Transverse colon (tissue), 4 donors: ENCODE measurements around the gene SIGMAR1. TPM values are rescaled to one million over a fixed set of nuclear protein-coding genes. Genes with fewer than 3 reads are reported as not detected.

Experiments
- DNase-seq: peaks from one replicate; pipeline ENCODE4 v3.0.0-alpha.2; 2019
- H3K27ac ChIP-seq, 4 donors: fragments of 200-600 bp; sonication (generic); 2 replicates each; pipeline ENCODE4 v1.5.1; 2016 to 2018; ENCODE audit warnings: inconsistent platforms in 4 of 4
- H3K27me3 ChIP-seq: fragments of 200-600 bp; sonication (generic); 2 replicates; pipeline ENCODE4 v1.5.1; 2017; ENCODE audit warnings: inconsistent platforms
- H3K36me3 ChIP-seq, 4 donors: fragments of 200-600 bp; sonication (generic); 2 replicates each; pipeline ENCODE4 v1.5.1; 2017 to 2019; ENCODE audit warnings: inconsistent platforms in 4 of 4
- H3K4me1 ChIP-seq, 4 donors: fragments of 200-600 bp; sonication (generic); 2 replicates each; pipeline ENCODE4 v1.5.1; 2017 to 2020; ENCODE audit warnings: inconsistent platforms in 4 of 4
- H3K4me3 ChIP-seq, 4 donors: fragments of 200-600 bp; sonication (generic); 1 replicate in 1 of 4; 2 replicates in 3 of 4; pipeline versions ENCODE4 v1.5.1 to v1.6.1; 2017 to 2019; ENCODE audit warnings: inconsistent platforms in 4 of 4
- H3K9me3 ChIP-seq, 2 donors: fragments of 200-600 bp; sonication (generic); 2 replicates each; pipeline ENCODE4 v1.5.1; 2017 to 2019; ENCODE audit warnings: inconsistent platforms in 2 of 2
- EP300 ChIP-seq: sonication (generic); formaldehyde crosslinking; IDR thresholded peaks from one replicate; pipeline ENCODE4 v1.6.1; 2017; ENCODE audit warnings: antibody characterized with exemption, low read depth
- POLR2A ChIP-seq: fragments of 450-650 bp; IDR thresholded peaks from one replicate; pipeline ENCODE4 v1.6.1; 2016; ENCODE audit warnings: antibody characterized with exemption, mild to moderate bottlenecking, moderate library complexity
- POLR2AphosphoS5 ChIP-seq, 3 donors: sonication (generic); formaldehyde crosslinking; IDR thresholded peaks; one replicate each; pipeline ENCODE4 v1.6.1; 2016; ENCODE audit warnings: antibody characterized with exemption in 3 of 3
- WGBS, 2 donors: methylation state at CpG; one replicate each; pipeline ENCODE4 v1.1.5; 2018; ENCODE audit warnings: low coverage in 1 of 2; 5-methylcytosine and 5-hydroxymethylcytosine counted together
- in situ Hi-C, 4 donors: fragments of 200-750 bp; cut with MboI; loops; one replicate each; pipeline versions ENCODE4 v1.15.0 to v1.15.1; 2017; ENCODE audit warnings: low sequenced_read_pairs in 3 of 4, low pct_ligation_motif_present in 1 of 4, low pct_unique_long_range_greater_than_20kb in 1 of 4
- intact Hi-C: fragments of 100-400 bp; cut with DNase I; formaldehyde crosslinking; loops from one replicate; pipeline ENCODE4 v1.15.1; 2023; ENCODE audit warnings: low total_unique reads
- total RNA-seq, 4 donors: library from RNA; depleted of rRNA; stranded (reverse); fragments of >200 nt; gene quantifications; one replicate each; pipeline ENCODE4 v1.1.0, GENCODE V29; 2016
- TF ChIP-seq, protein P1 (sequence below), 5 experiments: fragments of 200-600 bp in 3 of 5; fragments of 450-650 bp in 2 of 5; sonication (generic) in 3 of 5; IDR thresholded peaks; 1 replicate in 2 of 5; 2 replicates in 3 of 5; pipeline ENCODE4 v1.5.1; 2016 to 2017; ENCODE audit warnings: antibody characterized with exemption in 5 of 5, inconsistent platforms in 3 of 5, mild to moderate bottlenecking in 2 of 5, moderate library complexity in 1 of 5

Gene SIGMAR1
- total RNA-seq, 4 donors from 2014 or later = 45.6 to 102 (median 62.6) TPM

DNA sequence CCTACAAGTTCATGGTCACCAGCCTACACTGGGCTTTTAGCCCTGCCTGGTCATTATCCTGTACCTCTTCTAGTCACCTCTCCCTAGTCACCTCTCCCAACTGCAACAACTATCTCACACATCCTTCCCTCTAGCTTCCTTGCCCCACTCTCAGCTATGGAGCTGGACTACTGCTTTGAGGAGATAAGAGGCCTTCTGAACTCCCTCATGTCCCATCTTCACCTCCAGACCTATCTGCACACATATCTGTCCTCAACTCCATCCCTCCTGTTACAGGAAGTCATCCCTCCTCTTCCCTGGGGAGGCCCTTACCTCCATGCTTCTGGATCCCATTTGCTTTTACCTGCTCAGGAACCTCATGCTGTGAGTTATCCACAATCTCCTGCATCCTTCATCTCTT is 31.4 kb downstream of the SIGMAR1 start:
- H3K36me3 ChIP-seq = no peaks in the 10 kb centered on the region
- H3K27ac ChIP-seq = no peak overlapping the region
- peaks cover 0 to 9% (median 6%) of the 10 kb centered on the region in 4 donors for H3K4me1 ChIP-seq
- no peak for DNase-seq
- TF ChIP-seq, protein P1, sequence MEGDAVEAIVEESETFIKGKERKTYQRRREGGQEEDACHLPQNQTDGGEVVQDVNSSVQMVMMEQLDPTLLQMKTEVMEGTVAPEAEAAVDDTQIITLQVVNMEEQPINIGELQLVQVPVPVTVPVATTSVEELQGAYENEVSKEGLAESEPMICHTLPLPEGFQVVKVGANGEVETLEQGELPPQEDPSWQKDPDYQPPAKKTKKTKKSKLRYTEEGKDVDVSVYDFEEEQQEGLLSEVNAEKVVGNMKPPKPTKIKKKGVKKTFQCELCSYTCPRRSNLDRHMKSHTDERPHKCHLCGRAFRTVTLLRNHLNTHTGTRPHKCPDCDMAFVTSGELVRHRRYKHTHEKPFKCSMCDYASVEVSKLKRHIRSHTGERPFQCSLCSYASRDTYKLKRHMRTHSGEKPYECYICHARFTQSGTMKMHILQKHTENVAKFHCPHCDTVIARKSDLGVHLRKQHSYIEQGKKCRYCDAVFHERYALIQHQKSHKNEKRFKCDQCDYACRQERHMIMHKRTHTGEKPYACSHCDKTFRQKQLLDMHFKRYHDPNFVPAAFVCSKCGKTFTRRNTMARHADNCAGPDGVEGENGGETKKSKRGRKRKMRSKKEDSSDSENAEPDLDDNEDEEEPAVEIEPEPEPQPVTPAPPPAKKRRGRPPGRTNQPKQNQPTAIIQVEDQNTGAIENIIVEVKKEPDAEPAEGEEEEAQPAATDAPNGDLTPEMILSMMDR (IDR thresholded peaks at IDR 0.05) = no peak
- no peak for TF ChIP-seq EP300
- H3K9me3 ChIP-seq = no peaks in the 10 kb centered on the region
- in situ Hi-C loops = loop anchor here in 2 of 4 donors (10.0 kb wide), 2 partner anchors 61 to 201 kb away; no protein-coding TSS in a partner anchor
- H3K27me3 ChIP-seq = no peaks in the 10 kb centered on the region
- intact Hi-C loops = loop anchor here (10.0 kb wide), 1 partner anchor 201 kb away; no protein-coding TSS in a partner anchor
- no peak overlapping the region for H3K4me3 ChIP-seq

DNA sequence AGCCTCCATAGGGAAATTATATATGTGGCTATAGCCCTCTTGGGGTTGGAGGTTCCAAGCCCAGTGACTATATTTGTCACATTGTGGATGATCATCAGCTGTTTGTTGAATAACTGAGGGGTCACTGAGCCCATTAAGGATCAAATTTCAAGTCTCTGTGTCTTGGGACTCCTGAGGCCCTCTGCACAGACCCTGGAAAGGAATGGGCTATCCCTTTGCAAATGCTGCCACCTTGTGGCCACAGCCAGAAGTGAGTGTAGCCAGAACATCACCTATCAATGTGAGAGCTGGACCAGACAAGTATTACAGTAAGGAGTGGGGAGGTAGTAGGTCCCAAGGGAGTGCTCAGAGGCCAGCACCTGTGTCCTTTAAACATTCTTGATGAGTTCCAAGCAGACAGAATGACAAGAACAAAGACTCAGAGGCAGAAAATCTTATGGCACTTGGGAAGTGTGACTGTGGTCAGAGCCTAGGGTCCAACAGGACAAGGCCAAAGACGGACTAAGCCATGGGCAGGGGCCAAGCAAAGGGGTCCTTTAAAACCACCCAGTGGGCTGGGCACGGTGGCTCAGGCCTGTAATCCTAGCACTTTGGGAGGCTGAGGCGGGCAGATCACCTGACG is 33.9 kb downstream of the SIGMAR1 start:
- H3K4me1 ChIP-seq = no peaks in the 10 kb centered on the region
- 64% methylated on average over 4 of the region's 4 CpGs; no CpG with 5 or more reads in 1 of the 2 donors for WGBS, 2 donors
- intact Hi-C loops (loop anchor here (10.0 kb wide), 1 partner anchor 199 kb away; no protein-coding TSS in a partner anchor), in situ Hi-C loops (loop anchor here in 2 of 4 donors (10.0 kb wide), 2 partner anchors 59 to 199 kb away; no protein-coding TSS in a partner anchor)
- H3K27me3 ChIP-seq = no peaks in the 10 kb centered on the region
- no peaks in the 10 kb centered on the region for H3K36me3 ChIP-seq
- no peak overlapping the region for H3K4me3 ChIP-seq
- TF ChIP-seq, protein P1 (IDR thresholded peaks at IDR 0.05) = peak; percentile 89 to 94 (median 91)
- TF ChIP-seq POLR2A = no peak
- H3K27ac ChIP-seq = no peak overlapping the region
- H3K9me3 ChIP-seq = no peaks in the 10 kb centered on the region
- peak; percentile 85 for DNase-seq

DNA sequence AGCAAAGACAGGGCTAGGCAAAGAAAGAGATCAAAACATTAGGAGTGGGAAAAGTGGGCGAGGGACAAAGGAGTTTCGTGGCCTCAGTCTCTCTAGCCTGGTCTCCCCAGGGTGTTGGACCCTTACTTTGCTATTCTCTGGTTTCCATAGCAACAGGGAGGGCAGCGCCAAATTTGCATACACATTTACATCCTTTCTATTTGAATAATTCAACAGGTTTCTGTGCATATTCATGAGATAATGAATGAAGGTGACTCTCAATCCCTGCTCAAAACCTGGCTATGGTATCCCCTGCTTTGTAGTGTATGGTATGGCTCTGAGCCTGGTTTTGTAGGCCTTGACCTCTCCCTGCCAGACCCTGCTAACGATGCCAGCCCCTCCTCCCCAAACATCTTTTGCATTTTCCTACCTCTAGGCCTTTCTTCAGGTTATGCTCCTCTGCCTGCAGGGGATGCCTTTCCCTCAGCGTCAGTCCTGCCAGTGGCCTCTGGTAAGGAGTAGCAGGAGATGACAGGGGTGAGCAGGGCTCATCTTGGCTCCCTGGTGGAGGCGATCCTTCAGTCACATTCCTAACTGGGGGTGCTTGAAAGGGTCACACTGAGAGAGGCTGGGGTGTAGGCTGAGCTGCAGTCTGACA is 35.5 kb downstream of the SIGMAR1 start:
- no peaks in the 10 kb centered on the region for H3K9me3 ChIP-seq
- in situ Hi-C loops (loop anchor here in 2 of 4 donors (10.0 kb wide), 2 partner anchors 57 to 197 kb away; no protein-coding TSS in a partner anchor), intact Hi-C loops (loop anchor here (10.0 kb wide), 1 partner anchor 197 kb away; no protein-coding TSS in a partner anchor)
- TF ChIP-seq POLR2AphosphoS5 (IDR thresholded peaks at IDR 0.05) = no peak
- TF ChIP-seq, protein P1 (IDR thresholded peaks at IDR 0.05) = no peak
- no peak for TF ChIP-seq EP300
- TF ChIP-seq POLR2A = no peak
- no peaks in the 10 kb centered on the region for H3K36me3 ChIP-seq
- WGBS, 2 donors = 69 to 83% methylated on average over 3 to 6 of the region's 6 CpGs
- no peaks in the 10 kb centered on the region for H3K27me3 ChIP-seq
- H3K4me1 ChIP-seq = no peaks in the 10 kb centered on the region
- no peak for DNase-seq
- H3K27ac ChIP-seq = no peak overlapping the region
- H3K4me3 ChIP-seq = no peak overlapping the region

DNA sequence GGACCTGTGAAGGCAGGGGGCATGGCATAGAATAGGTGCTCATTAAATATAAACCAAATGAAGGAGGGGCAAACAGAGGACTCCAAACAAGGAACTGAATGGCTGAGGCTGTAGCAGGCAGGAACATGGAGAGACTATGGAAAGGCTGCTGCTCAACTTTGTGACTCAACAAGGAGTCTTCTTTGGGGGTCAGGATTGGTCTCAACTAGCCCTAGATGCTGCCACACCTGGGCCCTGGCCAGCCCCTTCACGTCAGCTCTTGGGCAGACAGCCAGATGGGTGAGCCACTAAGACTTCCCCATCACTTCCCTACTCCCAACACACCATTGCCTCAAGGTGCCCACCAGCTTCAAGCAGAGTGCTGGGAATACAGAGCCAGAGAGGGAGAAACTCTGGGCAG is 36.7 kb downstream of the SIGMAR1 start:
- in situ Hi-C loops = loop anchor here in 2 of 4 donors (10.0 kb wide), 2 partner anchors 56 to 196 kb away; no protein-coding TSS in a partner anchor
- intact Hi-C loops = loop anchor here (10.0 kb wide), 1 partner anchor 196 kb away; no protein-coding TSS in a partner anchor
- Histone ChIP-seq H3K4me1 (no peaks in the 10 kb centered on the region), H3K36me3 (no peaks in the 10 kb centered on the region), H3K4me3 (no peak overlapping the region), H3K27me3 (no peaks in the 10 kb centered on the region), H3K27ac (no peak overlapping the region), H3K9me3 (no peaks in the 10 kb centered on the region)
- WGBS, 2 donors = 27% methylated on average over 1 of the region's 1 CpG; no CpG with 5 or more reads in 1 of the 2 donors
- DNase-seq = no peak
- TF ChIP-seq EP300 (no peak), POLR2A (no peak), POLR2AphosphoS5 (IDR thresholded peaks at IDR 0.05) (no peak)
- TF ChIP-seq, protein P1 (IDR thresholded peaks at IDR 0.05) = no peak
